Panc1 (cell line): ENCODE data around the gene CIAPIN1.

Experiments used
- POLR2AphosphoS5 ChIP-seq: IDR thresholded peaks from 2 replicates; pipeline ENCODE4 v1.6.1; 2012; ENCODE audit warnings: mild to moderate bottlenecking, low read depth, low read length, moderate library complexity
- SIN3A ChIP-seq: IDR thresholded peaks from 2 replicates; pipeline ENCODE4 v1.6.1; 2012; ENCODE audit warnings: low read depth, mild to moderate bottlenecking, low read length, moderate library complexity, borderline replicate concordance; ENCODE audit not compliant: insufficient read depth
- TCF7L2 ChIP-seq: IDR thresholded peaks from 2 replicates; pipeline ENCODE4 v1.6.1; 2011; ENCODE audit warnings: mild to moderate bottlenecking, low read depth, low read length, inconsistent platforms
- TF ChIP-seq, protein P1 (sequence below): fragments of 450-650 bp; IDR thresholded peaks from 2 replicates; pipeline ENCODE4 v1.5.1; 2017; ENCODE audit warnings: mild to moderate bottlenecking

- TF ChIP-seq, protein P1, sequence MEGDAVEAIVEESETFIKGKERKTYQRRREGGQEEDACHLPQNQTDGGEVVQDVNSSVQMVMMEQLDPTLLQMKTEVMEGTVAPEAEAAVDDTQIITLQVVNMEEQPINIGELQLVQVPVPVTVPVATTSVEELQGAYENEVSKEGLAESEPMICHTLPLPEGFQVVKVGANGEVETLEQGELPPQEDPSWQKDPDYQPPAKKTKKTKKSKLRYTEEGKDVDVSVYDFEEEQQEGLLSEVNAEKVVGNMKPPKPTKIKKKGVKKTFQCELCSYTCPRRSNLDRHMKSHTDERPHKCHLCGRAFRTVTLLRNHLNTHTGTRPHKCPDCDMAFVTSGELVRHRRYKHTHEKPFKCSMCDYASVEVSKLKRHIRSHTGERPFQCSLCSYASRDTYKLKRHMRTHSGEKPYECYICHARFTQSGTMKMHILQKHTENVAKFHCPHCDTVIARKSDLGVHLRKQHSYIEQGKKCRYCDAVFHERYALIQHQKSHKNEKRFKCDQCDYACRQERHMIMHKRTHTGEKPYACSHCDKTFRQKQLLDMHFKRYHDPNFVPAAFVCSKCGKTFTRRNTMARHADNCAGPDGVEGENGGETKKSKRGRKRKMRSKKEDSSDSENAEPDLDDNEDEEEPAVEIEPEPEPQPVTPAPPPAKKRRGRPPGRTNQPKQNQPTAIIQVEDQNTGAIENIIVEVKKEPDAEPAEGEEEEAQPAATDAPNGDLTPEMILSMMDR = peak; percentile 93
- TF ChIP-seq POLR2AphosphoS5 (peak; percentile 86), SIN3A (no peak), TCF7L2 (no peak)
These were observed 15.2 kb upstream of the CIAPIN1 start, which contains the start of gene POLR2C for GRCh38 chr16:57462209-57462977.
